CD14-positive monocyte (primary cell): ENCODE results near the gene AQP4. TPM values are rescaled to one million over a fixed set of nuclear protein-coding genes. Genes with fewer than 3 reads are reported as not detected.
A peak's percentile ranks its signal among the peaks of the same experiment; 100 is the strongest.

Source experiments
- DNase-seq, 3 donors: peaks; one replicate each; pipeline ENCODE4 v3.0.0-alpha.2; 2011 to 2022
- H2AFZ ChIP-seq: 2 replicates; pipeline ENCODE4 v1.6.0; 2012; ENCODE audit warnings: mild to moderate bottlenecking, low read depth, low read length, inconsistent platforms; ENCODE audit not compliant: insufficient read depth, poor library complexity, severe bottlenecking
- H3K27ac ChIP-seq, 2 donors: 1 replicate in 1 of 2; 2 replicates in 1 of 2; pipeline ENCODE4 v1.5.1; 2012 to 2013; ENCODE audit warnings: low read length in 2 of 2, control low read depth in 1 of 2, inconsistent platforms in 1 of 2, low read depth in 1 of 2, mild to moderate bottlenecking in 1 of 2
- H3K27me3 ChIP-seq, 2 donors: one replicate each; pipeline versions ENCODE4 v1.6.0 to v1.6.1; 2011 to 2013; ENCODE audit warnings: low read length in 2 of 2; ENCODE audit not compliant: control insufficient read depth in 2 of 2, insufficient read depth in 2 of 2
- H3K36me3 ChIP-seq, 2 donors: replicated peaks in 1 of 2; 1 replicate in 1 of 2; 2 replicates in 1 of 2; pipeline versions ENCODE4 v1.5.1 to v1.6.1; 2012 to 2013; ENCODE audit warnings: low read length in 2 of 2, control low read depth in 1 of 2, inconsistent platforms in 1 of 2, mild to moderate bottlenecking in 1 of 2; ENCODE audit not compliant: insufficient read depth in 2 of 2, control insufficient read depth in 1 of 2
- H3K4me1 ChIP-seq, 2 donors: 1 replicate in 1 of 2; 2 replicates in 1 of 2; pipeline versions ENCODE4 v1.5.1 to v1.6.1; 2012 to 2013; ENCODE audit warnings: low read length in 2 of 2, control low read depth in 1 of 2, inconsistent platforms in 1 of 2, mild to moderate bottlenecking in 1 of 2, moderate library complexity in 1 of 2; ENCODE audit not compliant: insufficient read depth in 2 of 2, control insufficient read depth in 1 of 2
- H3K4me2 ChIP-seq: replicated peaks from 2 replicates; pipeline ENCODE3; 2012; ENCODE audit warnings: low read length, moderate library complexity, mild to moderate bottlenecking; ENCODE audit not compliant: poor library complexity, severe bottlenecking; ENCODE audit errors: extremely low read depth
- H3K4me3 ChIP-seq, 3 experiments: fragments of 200-600 bp in 1 of 3; sonication (generic) in 1 of 3; replicated peaks in 1 of 3; 1 replicate in 2 of 3; 2 replicates in 1 of 3; pipeline ENCODE4 v1.5.1; 2011 to 2013; ENCODE audit warnings: low read length in 3 of 3, mild to moderate bottlenecking in 3 of 3, control low read depth in 2 of 3, low read depth in 2 of 3, inconsistent platforms in 1 of 3, moderate library complexity in 1 of 3
- H3K79me2 ChIP-seq: 2 replicates; pipeline ENCODE4 v1.6.0; 2012; ENCODE audit warnings: mild to moderate bottlenecking, control low read depth, inconsistent platforms, low read length, moderate library complexity; ENCODE audit not compliant: insufficient read depth
- H3K9ac ChIP-seq: 2 replicates; pipeline ENCODE4 v1.6.0; 2017; ENCODE audit warnings: low read length, mild to moderate bottlenecking; ENCODE audit not compliant: insufficient read depth, poor library complexity, severe bottlenecking
- H3K9me3 ChIP-seq, 2 donors: replicated peaks in 1 of 2; 1 replicate in 1 of 2; 2 replicates in 1 of 2; pipeline versions ENCODE4 v1.5.1 to v1.6.1; 2012 to 2013; ENCODE audit warnings: low read length in 2 of 2, control low read depth in 1 of 2; ENCODE audit not compliant: control insufficient read depth in 1 of 2, insufficient read depth in 1 of 2
- H4K20me1 ChIP-seq: 2 replicates; pipeline ENCODE4 v1.6.0; 2012; ENCODE audit warnings: mild to moderate bottlenecking, low read length, control low read depth, moderate library complexity; ENCODE audit not compliant: insufficient read depth
- H3K27ac Mint-ChIP-seq, 7 donors: one replicate each; pipeline ENCODE4 v1.8.0; 2020; ENCODE audit warnings: mild to moderate bottlenecking in 7 of 7, mixed read lengths in 7 of 7, moderate library complexity in 6 of 7, inconsistent platforms in 2 of 7
- H3K27me3 Mint-ChIP-seq, 3 donors: one replicate each; pipeline ENCODE4 v1.8.0; 2021 to 2022; ENCODE audit warnings: low read depth in 3 of 3, mild to moderate bottlenecking in 3 of 3, mixed read lengths in 3 of 3, moderate library complexity in 3 of 3, inconsistent platforms in 1 of 3
- H3K36me3 Mint-ChIP-seq, 2 donors: one replicate each; pipeline ENCODE4 v1.8.0; 2020; ENCODE audit warnings: mixed read lengths in 2 of 2, inconsistent platforms in 1 of 2, mild to moderate bottlenecking in 1 of 2
- H3K4me1 Mint-ChIP-seq: one replicate; pipeline ENCODE4 v1.8.0; 2020; ENCODE audit warnings: mild to moderate bottlenecking, mixed read lengths
- H3K4me3 Mint-ChIP-seq, 2 donors: one replicate each; pipeline ENCODE4 v1.8.0; 2020; ENCODE audit warnings: mild to moderate bottlenecking in 2 of 2, mixed read lengths in 2 of 2, moderate library complexity in 1 of 2
- H3K9me3 Mint-ChIP-seq, 7 donors: one replicate each; pipeline ENCODE4 v1.8.0; 2020 to 2022; ENCODE audit warnings: mixed read lengths in 7 of 7, mild to moderate bottlenecking in 6 of 7, moderate library complexity in 6 of 7, inconsistent platforms in 2 of 7
- CTCF ChIP-seq: fragments of 200-600 bp; IDR thresholded peaks from one replicate; pipeline ENCODE4 v1.8.0; 2022; ENCODE audit warnings: antibody characterized with exemption, mild to moderate bottlenecking
- WGBS: methylation state at CpG from one replicate; pipeline ENCODE4 v1.1.5; 2013; ENCODE audit warnings: missing lambda C conversion rate; ENCODE audit not compliant: insufficient coverage; 5-methylcytosine and 5-hydroxymethylcytosine counted together
- intact Hi-C, 2 donors: fragments of 100-400 bp; cut with micrococcal nuclease; formaldehyde crosslinking; loops; one replicate each; pipeline versions ENCODE4 v1.15.0 to v1.15.1; 2023
- polyA plus RNA-seq, 3 donors: library from polyadenylated mRNA; depleted of rRNA in 1 of 3; unstranded in 2 of 3; stranded (reverse) in 1 of 3; fragments of 300-500 nt in 2 of 3; fragments of >200 nt in 1 of 3; fragmentation: Illumina TruSeq in 2 of 3; gene quantifications; 1 replicate in 2 of 3; 2 replicates in 1 of 3; pipeline ENCODE4 v1.2.3, GENCODE V29; 2012 to 2021

Gene AQP4
- polyA plus RNA-seq, 3 donors, result not detected

GRCh38 chr18:26821181-26821580 lies 44.3 kb downstream of the AQP4 start:
- H3K79me2 ChIP-seq, result no peaks in the 10 kb centered on the region
- H4K20me1 ChIP-seq, result no peaks in the 10 kb centered on the region
- no peak for DNase-seq
- Mint-ChIP-seq H3K27ac (no peak overlapping the region), H3K4me1 (peaks cover 6% of the 10 kb centered on the region), H3K36me3 (peaks cover 0 to 4% of the 10 kb centered on the region in 2 donors), H3K27me3 (peaks cover 5 to 36% (median 14%) of the 10 kb centered on the region in 3 donors), H3K4me3 (peak overlapping the region in 1 of 2 donors; percentile 11), H3K9me3 (peaks cover 12 to 21% (median 15%) of the 10 kb centered on the region in 7 donors)
- H3K4me3 ChIP-seq, result no peak overlapping the region
- peaks cover 12 to 32% of the 10 kb centered on the region in 2 donors for H3K27me3 ChIP-seq
- peaks cover 6 to 19% of the 10 kb centered on the region in 2 donors for H3K9me3 ChIP-seq
- peaks cover 4 to 8% of the 10 kb centered on the region in 2 donors for H3K4me1 ChIP-seq
- WGBS, result no CpG with 5 or more reads among the region's 1 CpG
- H3K9ac ChIP-seq, result no peak overlapping the region
- H3K36me3 ChIP-seq, result no peaks in the 10 kb centered on the region
- no peak overlapping the region for H2AFZ ChIP-seq
- no peak for TF ChIP-seq CTCF
- H3K4me2 ChIP-seq, result no peak overlapping the region
- no peak overlapping the region for H3K27ac ChIP-seq
- intact Hi-C loops, result no loop called here

- H3K27me3 ChIP-seq, result peaks cover 8 to 19% of the 10 kb centered on the region in 2 donors
- no peak for TF ChIP-seq CTCF
- WGBS, result no CpG with 5 or more reads among the region's 1 CpG
Observed at GRCh38 chr18:26819046-26819445, 46.5 kb downstream of the AQP4 start.

More at GRCh38 chr18:26819046-26819445, 46.5 kb downstream of the AQP4 start:
- no peak for DNase-seq
- Histone ChIP-seq H3K4me3 (no peak overlapping the region), H3K9ac (no peak overlapping the region), H3K4me2 (no peak overlapping the region), H3K27ac (no peak overlapping the region), H3K36me3 (no peaks in the 10 kb centered on the region), H3K79me2 (no peaks in the 10 kb centered on the region), H3K9me3 (peaks cover 6 to 19% of the 10 kb centered on the region in 2 donors), H4K20me1 (no peaks in the 10 kb centered on the region), H2AFZ (no peak overlapping the region), H3K4me1 (peaks cover 4 to 6% of the 10 kb centered on the region in 2 donors)
- Mint-ChIP-seq H3K4me1 (peaks cover 6% of the 10 kb centered on the region), H3K27me3 (peaks cover 3 to 24% (median 6%) of the 10 kb centered on the region in 3 donors), H3K9me3 (peaks cover 12 to 23% (median 16%) of the 10 kb centered on the region in 7 donors), H3K27ac (peak overlapping the region in 1 of 7 donors; percentile 35), H3K36me3 (peaks cover 0 to 4% of the 10 kb centered on the region in 2 donors), H3K4me3 (no peak overlapping the region)
- intact Hi-C loops, result no loop called here
